Activated T-helper 1 cell treated with Interleukin-2 at 50 U/mL for 16 hours (primary cell): ENCODE measurements around the gene OR2A25.
"Not testable (repeated sequence)": the region's sequence is repeated elsewhere in the genome, so short reads cannot be mapped to it uniquely, and the experiment has no call there.

Experiments
- DNase-seq: peaks from one replicate; pipeline ENCODE4 v3.0.0-alpha.2; 2020; ENCODE audit warnings: low read depth

OR2A25 gene, protein sequence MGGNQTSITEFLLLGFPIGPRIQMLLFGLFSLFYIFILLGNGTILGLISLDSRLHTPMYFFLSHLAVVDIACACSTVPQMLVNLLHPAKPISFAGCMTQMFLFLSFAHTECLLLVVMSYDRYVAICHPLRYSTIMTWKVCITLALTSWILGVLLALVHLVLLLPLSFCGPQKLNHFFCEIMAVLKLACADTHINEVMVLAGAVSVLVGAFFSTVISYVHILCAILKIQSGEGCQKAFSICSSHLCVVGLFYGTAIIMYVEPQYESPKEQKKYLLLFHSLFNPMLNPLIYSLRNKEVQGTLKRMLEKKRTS

DNA sequence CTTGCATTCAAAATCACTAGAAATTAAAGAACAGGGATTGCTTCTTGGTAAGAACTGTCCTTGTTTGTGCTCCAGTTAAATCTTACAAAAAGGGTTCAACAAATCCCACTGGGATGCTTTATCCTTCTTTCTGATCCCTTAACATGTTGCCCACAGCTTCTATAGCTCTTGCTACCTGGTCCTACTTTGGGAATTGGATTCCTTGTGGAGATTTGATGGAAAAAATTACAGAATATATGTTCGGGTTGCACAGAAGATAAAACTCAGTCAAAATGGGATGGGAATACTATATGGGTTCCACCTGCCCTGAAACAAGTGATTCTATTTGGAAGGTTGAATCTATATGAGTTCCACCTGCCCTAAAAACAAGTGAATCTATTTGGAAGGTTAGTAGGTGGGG is at the start of gene OR2A25:
OR2A25 (plus strand) TSS at position 301 of the 400 bp plus-strand sequence. CDS start 4,409 bp downstream, outside the sequence.
- DNase-seq: no peak

DNA sequence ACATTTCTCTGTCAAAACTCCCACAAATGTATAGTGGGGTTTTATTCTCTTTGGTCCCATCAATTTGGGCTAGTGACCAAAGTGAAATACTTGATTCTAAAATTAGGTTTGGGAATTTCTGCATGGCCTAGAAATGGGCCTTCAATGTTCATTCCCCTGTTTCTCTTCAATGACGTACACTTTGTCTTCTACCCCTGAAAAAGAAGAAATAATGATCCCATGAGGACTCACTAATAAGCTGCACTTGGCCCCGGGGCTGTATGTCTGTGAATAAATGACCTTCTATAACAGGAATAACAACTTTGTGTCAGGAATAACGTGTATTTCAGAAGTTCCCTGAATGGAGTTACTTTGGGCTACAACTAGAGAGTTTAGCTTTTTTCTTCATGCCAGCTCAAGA is 49.3 kb upstream of the OR2A25 start:
- DNase-seq: no peak

DNA sequence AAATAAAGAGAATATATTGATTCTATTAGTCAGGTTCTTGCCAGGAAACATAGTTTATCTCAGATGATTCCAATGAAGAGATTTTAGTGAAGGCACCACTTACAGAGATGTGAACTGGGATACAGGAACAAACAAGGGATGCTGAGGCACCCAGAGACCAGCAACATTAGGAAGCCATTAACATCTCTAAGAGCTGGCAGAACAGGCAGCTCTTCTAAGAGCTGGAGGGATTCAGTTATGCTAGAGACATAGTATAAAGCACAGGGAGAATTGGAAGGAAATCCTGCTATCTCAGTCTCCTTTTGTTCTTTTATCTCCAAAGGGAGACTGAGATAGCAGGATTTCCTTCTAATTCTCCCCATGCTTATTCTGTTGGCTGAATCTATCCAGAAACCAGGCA is 47.4 kb upstream of the OR2A25 start:
- no peak for DNase-seq

DNA sequence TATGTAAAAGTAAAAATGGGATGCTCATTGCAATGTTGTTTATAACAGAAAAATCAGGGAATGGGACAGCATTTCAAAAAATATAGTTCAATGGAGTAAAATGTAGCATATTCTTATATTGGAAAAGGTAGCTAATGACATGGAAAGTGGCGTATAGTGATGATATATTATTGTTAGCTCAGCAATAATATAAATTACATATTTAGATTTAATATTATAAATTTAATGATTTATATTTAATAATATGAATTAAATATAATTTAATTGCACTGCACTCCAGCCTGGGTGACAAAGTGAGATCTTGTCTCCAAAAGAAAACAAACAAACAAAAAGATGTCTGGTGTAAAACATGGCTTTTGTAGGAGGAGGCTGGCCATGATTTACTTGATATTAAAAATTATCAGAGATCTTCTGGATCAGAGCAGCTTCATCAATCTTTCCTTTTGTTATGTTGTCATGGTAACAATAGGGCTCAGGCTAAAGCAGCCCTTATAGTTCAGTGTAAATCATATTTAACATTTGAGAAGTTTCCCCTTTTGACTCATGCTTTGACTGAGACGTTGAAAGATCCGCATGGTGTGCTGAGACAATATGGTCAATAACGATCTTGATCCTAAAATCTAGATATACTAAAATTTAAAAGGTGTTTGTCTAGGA is 46.3 kb upstream of the OR2A25 start:
- DNase-seq: no peak

DNA sequence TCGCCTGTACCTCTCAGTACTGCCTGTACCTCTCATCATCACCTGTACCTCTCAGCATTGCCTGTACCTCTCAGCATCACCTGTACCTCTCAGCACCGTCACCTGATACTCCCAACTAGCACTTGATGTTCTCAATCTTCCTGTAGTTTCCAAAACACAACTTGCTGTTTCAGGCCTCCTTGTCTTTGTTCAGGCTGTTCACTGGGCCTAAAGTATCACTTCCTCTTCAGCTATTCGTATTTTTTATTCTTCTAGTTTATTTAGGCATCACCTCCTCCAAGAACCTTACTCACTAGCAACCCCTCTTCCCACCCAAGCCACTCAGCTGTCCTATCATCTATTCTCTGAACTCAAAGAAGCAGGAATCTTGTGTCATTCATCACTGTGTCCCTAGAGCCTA is 45.4 kb upstream of the OR2A25 start:
- DNase-seq: no peak

DNA sequence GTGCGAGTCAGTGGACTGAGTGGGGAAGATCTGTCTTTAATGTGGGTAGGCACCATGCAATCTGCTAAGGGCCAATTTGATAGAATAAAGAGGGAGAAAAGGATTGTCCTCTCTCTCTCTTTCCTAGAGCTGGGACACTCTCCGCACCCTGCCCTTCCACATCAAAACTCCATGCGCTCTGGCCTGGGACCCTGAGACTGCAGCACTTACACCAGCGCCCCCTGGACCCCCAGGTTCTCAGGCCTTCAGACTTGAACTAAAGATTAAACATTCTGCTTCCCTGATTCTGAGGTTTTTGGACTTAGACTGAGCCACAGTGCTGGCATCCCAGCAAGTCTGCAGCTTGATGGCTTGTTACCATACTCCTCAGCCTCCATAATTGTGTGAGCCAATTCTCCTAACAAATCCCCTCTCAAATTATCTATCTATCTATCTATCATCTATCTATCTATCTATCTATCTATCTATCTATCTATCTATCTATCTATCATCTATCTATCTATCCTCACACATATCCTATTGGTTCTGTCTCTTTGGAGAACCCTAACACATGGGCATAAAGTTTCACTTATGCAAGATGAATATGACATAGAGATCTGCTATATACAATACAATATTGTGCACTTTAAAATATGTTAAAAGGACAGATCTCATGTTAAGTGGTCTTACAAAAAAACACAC is 43.3 kb upstream of the OR2A25 start:
- no peak for DNase-seq

DNA sequence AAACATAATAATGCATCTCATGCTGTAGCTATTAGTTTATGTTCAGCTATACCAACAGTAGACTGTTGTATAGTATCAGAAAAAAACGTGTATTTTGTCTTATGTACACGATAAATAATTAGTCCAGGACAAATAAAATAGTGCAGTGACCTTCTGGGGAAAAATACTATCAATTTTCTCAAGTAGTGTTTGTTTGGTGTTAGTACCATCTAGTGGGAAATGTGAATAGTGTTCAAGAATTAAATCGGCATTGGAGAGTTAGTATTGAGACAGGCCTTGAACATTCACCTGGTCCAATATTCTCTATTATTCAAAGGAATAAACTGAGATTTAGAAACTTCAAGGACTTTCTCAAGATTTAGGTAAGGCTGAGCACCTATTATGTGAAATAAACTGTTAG is 42.5 kb upstream of the OR2A25 start:
- DNase-seq: no peak

DNA sequence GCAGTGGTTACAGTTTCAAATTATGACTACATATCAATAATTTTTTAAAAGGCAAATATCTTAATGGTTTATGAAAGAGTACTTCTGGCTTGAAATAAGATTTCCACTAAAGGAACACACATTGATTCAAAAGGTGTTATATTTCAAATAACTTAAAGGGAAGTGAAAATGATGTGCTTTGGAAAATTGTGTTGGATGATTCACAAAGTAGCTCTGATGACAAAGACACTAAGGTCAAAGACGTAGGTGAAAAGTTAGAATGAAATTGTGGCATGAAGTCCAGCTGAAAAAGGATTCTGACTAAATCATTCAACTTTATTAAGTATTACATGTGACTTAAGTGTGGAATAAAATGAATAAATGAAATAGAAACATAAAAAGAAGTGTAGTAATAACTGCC is 41.6 kb upstream of the OR2A25 start:
- DNase-seq: no peak

DNA sequence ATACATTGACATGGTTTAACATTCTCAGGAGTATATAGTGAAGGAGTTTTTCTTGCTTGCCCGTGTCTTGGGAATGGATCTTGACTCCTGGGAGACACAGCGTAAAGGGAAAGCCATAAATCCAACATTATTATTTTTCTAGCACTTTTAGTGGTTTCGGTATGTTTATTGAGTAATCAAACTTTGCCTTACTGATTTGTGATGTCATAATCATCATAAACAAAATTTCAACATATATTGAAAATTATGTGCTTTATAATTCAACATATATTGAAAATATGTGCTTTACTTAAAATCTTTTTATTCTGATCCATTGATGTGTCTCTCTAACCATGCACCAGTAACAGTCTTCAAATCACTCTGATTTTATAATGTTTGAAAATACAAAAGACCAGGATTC is 41.1 kb upstream of the OR2A25 start:
- no peak for DNase-seq

DNA sequence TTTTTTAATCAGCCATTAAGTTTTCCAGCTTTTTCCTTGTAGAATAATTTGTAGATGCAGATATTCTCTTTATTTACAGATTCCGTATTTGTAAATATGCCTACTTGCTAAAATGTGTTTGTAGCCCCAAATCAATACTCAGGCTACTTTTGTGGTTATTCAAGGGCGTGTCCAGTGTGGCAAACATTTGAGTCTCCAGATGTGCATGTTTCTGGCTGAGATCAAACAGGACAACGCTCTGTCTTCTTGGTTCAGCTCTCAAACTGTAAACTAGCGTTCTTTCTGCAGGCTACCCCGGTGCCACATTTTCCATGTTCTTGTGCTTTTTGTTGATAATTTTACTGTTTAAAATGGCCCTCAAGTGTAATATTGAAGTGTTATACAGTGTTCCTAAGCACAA is 37.1 kb upstream of the OR2A25 start:
- DNase-seq: no peak

DNA sequence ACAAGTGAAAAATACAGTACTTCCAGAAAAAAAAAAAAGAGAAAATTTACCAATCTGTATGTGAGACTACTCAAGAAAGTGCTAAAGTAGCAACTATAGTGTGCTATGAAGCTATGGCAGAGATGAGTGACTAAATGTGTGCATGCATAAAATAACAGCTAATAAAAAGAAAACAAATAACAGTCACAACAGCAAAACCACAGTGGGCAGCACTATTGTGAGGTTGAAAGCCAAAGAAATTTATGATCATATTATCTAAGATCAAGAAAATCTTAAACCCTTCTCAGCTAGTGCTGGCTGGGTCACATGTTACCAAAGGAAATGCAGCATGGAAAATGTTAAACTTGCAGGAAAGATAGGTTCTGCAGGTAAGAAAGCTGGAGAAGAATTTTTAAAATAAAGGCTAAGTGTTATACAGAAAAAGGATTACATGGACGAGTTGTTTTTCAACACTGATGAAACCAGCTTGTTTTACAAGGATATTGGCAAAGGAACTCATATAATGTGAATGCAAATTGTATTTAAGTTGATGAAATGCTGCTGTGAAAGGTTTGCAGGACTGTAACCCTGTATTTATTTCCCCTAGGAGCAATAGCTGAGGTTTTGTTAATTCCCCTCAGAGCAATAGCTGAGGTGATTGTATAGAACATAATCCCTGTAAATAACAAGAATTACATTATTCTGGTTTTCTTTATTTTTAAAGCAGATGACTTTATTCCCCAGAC is 36.5 kb upstream of the OR2A25 start:
- no peak for DNase-seq

DNA sequence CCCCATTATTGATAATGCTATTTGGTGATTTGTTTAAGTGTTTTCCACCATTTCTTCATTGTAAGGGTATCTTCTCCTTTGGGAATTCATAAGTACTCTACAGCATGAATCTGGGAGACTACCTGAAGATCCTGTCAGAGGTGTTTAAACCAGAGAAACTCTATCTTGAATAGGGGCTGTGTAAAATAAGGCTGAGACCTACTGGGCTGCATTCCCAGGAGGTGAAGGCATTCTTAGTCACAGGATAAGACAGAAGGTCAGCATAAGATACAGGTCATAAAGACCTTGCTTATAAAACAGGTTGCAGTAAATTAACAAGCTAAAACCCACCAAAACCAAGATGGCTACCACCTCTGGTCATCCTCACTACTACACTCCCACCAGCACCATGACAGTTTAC is 34.2 kb upstream of the OR2A25 start:
- no peak for DNase-seq

DNA sequence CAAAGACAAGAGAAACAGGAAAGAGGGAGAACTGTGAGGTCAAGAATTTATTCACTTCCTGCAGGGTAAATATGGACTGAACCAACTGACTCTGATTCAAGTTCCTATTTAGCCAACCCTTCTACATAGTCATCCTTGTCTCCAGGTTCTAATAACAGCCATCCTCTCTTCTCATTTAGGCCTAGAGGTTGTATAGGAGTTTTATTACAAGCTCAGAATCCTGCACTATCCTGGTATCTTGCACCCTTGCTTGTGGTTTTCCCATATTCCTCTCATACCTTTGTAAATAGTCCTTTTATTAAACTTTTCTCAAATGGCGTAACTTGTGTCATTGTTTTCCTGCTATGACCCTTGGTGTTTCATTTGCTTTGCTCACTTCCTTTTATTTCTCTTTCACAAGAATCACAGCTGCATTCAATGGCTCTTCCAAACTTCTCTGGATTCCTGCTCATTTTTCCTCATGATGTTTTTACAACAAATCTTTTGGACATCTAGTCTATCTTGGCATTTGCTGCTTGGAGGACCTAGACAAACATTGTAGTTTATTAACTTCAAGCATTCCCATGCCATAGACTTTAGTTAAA is 33.2 kb upstream of the OR2A25 start:
- no peak for DNase-seq

DNA sequence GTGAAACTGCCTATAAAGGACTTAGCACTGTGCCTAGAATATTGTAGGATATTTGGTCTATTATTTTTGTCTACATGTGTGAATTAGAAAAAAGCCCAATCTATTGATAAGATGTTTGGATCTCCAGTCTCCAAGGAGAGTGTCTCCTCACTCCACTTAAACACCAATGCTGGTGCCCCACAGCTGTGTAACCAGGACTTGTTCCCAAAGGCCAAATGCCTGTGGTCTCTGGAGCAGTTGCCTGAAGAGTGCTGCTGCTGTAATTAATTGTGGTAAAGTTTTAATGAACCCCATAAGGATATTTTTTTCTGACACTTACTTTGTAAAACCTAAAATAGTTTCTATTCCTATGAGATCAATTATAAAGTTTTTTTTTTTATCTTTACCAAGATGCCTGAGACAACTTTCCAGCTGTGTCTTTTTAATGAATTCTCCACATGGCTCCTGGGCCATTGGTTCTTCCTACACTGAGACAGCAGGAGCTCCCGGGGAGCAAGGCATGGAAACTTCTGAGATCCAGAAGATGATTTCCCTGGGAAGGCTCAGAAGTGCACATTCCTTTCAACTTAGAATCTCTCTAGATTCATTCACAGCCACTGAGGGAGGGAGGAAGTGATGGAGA is 32.1 kb upstream of the OR2A25 start:
- no peak for DNase-seq

DNA sequence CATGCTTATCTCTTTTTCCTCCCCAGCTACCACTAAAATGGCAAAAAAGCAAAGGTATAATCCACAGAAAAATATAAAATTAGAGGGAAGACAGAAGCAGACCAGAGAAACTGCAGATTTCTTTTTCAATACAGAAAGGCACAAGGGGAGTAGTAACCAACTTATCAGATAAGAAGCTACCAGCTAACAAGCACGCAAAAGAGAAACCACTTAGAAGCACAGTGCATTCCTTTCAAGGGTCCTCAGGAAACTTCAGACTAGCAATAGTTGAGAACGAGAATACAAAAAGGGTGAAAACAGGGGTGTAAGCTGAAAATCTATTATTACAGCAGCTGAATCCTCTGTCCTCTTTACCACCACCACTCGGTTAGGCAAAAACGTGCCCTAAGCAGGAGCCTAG is 30.7 kb upstream of the OR2A25 start:
- DNase-seq: no peak

DNA sequence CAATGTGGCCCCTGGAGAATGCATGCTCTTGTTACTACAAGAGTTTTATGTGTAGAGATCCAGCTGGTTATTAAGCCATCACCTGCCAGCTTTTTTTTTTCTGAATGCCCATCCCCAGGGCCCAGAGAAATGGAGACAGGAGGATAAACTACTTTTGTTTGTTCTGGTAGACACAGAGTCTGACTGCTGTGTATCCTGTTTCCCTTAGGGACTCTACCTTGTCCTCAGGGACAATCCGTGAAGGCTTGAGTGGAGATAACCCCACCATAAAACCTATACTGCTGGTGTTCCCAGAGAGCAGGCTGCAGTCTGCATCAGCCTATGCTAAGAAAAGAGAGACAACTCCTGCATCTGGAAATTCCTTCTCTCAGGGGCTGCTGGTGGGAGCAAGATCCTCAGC is 21.0 kb upstream of the OR2A25 start, which contains the start of gene OR2A5:
OR2A5 (plus strand) TSS at position 301 of the 400 bp plus-strand sequence. CDS start 1,454 bp downstream, outside the sequence.
- DNase-seq: no peak

DNA sequence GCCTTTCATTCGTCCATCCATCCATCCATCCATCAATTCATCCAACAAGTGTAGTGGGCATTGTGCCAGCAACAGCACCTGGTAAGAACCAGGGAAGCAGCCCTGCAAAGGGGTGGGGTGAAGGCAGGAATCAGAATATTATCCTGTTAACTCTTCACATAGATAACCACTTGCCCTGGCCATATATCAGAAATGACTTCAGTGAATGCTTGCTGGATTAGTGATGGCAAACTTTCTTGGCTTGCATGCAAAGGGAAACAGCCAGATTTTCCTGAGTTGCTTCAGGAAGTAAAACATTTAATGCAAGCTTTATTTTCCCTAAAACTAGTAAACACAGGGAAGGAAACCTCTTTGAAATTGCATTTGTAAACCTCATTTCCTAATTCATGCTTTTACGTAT is 20.1 kb upstream of the OR2A25 start:
- DNase-seq: no peak

DNA sequence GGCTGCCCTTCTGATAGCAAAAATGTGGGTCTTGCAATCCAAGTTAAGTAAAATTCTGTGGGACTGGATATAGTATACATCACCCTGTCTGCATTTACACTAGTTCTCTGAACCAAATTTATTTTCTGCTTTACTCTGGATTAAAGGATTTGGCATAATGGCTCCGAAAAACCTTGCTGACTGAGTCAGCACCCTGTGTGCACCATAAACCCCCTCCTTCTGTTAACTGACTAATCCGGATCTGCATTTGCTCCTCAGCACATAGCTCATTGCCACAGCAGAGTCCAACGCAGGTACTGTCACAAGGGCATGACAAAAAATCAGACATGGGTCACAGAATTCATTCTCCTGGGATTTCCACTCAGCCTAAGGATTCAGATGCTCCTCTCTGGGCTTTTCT is 19.5 kb upstream of the OR2A25 start:
- DNase-seq: no peak

DNA sequence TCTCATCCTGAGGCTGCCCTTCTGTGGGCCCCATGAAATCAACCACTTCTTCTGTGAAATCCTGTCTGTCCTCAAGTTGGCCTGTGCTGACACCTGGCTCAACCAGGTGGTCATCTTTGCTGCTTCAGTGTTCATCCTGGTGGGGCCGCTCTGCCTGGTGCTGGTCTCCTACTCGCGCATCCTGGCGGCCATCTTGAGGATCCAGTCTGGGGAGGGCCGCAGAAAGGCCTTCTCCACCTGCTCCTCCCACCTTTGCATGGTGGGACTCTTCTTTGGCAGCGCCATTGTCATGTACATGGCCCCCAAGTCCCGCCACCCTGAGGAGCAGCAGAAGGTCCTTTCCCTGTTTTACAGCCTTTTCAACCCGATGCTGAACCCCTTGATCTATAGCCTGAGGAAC is 18.7 kb upstream of the OR2A25 start:
- not testable (repeated sequence) for DNase-seq

DNA sequence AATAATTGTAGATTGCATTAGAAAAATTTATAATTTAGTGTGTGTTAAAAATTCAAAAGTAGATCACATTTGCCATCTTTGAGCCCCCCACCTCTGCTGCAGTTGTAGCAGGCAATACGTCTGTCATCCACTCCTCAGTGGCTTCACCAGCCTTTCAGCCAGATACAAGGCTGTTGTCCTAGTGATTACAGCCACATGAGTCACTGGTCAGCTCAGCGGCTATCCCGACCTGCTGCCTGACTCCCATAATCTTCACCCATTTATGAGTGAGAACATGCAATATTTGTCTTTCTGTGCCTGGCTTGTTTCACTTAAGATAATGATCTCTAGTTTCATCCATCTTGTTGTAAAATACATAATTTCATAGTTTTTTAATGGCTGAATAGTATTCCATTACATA is 11.7 kb upstream of the OR2A25 start:
- DNase-seq: no peak

DNA sequence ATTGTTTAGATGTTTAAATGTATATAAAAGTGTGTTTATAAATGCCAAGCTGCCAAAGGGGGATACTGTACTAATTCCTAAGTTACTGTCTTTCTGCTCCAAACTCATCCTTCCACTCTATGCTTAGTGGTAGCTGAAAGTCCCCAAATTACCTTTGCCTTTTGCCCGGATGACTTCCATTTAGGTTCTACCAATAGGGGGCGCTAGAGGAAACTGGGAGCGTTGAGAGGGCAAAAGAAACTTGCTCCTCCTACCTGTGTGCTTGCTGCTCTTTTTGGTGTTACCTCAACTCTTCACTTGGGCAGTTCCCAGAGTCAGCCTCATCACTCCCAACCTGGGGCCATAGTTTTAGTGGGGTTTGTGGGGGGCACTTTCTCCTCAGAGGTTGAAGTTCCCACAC is 5.9 kb upstream of the OR2A25 start:
- no peak for DNase-seq

DNA sequence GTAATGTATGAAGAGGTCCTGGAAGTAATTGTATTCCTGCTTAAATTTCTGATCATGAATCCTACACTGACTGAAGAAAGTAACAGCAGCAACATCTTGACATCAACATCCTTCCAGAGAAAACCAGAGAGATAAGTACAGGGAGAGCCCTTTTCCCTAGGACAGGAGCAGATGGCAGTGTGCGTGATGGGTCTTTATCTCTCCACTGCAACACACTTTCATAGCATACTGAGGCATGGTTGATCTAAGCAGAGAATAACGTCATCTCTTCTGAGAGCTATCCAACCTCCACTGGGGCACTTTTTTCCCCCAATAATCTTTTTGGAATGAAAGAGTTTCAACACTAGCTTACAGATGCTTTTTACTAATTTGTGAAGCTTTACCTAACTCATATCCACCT is 342 bp downstream of the OR2A25 start:
- no peak for DNase-seq
